Stimulated activated CD8-positive, alpha-beta memory T cell treated with anti-CD3 and anti-CD28 coated beads, Interleukin-15, amount 100 ng/mL, for 48 hours (primary cell): ENCODE results near the gene ITPR3.

Experiments
- DNase-seq, 2 donors: peaks; one replicate each; pipeline ENCODE4 v3.0.0-alpha.2; 2020; ENCODE audit warnings: low read depth in 2 of 2

The ITPR3 gene

GRCh38 chr6:33686981-33687975 is 66.2 kb downstream of the ITPR3 start:
- DNase-seq, result no peak

- DNase-seq, result no peak
Measured at GRCh38 chr6:33688006-33688405, 66.9 kb downstream of the ITPR3 start.

- no peak for DNase-seq
Measured at GRCh38 chr6:33688451-33689147, 67.5 kb downstream of the ITPR3 start.

- no peak for DNase-seq
Measured at GRCh38 chr6:33689148-33689494, 68.0 kb downstream of the ITPR3 start.

- no peak for DNase-seq
Measured at GRCh38 chr6:33689879-33690278, 68.8 kb downstream of the ITPR3 start.

DNA sequence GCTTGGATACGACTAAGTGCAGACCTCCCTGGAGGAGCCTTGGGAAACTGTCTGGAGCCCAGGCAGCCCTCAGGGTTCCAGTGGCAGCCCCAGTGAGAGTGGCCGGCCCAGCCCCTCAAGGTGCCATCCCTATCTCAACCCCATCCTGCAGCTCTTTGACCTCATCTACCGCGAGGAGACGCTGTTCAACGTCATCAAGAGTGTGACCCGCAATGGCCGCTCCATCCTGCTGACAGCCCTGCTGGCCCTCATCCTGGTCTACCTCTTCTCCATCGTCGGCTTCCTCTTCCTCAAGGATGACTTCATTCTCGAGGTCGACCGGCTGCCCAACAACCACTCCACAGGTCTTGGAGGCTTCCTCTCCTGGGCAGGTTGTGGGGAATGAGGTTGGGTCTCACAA is 69.6 kb downstream of the ITPR3 start:
- DNase-seq, result no peak

GRCh38 chr6:33691456-33692077 is 70.4 kb downstream of the ITPR3 start:
- DNase-seq, result no peak

DNA sequence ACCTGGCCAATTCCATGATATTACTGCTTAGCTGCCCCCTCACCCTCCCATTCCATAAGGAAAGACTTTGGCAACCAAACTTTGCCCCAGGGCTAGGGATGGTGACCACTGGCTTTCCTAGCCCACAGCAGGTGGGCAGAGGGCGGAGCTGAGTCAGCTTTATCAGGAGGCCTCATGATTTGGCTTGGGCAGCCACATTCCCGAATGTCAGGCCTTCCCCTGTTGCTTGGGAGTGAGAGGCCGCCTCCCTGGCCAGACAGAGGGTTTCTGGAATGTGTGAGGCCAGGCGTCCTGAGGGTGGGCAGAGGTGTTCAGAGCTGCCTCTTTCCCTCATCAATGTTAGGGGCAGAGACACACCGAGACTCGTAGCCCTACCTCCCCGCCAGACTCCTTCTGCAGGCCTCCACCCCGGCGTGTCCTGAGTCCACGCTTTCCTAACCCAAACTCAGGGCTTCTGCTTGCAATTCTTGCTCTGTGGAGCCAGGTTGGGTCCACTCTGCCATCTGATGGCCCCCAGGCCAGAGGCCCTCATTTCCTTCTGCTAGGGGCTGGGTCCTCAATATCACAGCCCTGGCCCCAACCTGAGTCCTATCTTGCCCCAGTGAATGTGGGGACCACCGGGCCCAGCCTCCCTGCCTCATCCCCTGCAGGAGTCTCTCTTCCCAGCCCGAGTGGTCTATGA is 71.1 kb downstream of the ITPR3 start:
- no peak for DNase-seq

DNA sequence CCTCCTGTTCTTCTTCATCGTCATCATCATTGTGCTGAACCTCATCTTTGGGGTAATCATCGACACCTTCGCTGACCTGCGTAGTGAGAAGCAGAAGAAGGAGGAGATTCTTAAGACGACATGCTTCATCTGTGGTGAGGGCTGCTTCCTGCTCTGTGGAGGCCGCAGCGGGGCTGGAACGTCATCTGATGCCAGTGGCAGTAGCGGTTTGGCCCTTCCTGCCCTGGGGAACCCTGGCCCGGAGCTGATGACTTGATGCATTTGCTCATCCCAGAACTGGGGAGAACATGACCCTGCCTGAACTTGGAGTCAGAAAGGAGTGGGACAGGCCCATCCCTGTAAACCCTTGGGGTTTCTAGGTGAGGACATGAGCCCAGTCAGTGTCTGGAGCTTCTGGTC is 71.6 kb downstream of the ITPR3 start:
- peak; percentile 65 to 68 for DNase-seq

DNA sequence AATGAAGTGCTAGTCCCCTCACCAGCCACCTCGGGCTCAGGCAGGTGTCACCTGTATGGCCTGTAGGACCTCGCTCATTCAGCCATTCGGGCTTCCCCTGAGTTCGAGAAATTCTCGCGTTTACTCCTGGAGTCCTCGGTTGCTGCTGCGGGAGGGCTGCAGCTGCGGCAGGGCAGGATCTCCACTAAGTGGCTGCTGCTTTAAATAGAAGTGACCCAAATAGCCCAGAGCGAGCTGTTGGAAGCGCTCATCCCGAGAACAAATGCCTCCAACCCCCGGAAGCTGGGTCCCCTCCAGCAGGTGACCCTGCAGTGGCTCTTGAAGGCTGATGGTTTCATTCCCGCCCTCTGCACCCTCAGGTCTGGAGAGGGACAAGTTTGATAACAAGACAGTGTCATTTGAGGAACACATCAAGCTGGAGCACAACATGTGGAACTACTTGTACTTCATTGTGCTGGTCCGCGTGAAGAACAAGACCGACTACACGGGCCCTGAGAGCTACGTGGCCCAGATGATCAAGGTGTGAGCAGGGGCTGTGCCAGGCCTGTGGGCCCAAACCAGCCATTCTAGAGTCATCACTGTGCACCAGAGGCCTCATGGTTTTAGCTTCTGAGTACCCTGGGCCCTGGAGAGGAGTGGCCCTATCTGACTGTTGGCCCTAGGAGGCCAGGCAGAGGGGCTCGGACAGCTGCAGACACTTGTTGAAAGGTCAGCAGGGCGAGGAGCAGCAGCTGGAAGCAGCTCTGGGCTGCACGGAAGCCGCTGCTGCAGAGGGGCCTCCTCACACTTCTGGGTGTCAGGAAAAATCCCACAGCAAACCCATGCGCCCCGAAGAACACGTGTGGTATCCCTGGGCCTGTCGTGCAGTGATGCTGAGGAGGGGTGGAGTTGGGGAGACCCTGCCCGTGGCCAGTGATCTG is 72.3 kb downstream of the ITPR3 start:
- DNase-seq, result no peak

DNA sequence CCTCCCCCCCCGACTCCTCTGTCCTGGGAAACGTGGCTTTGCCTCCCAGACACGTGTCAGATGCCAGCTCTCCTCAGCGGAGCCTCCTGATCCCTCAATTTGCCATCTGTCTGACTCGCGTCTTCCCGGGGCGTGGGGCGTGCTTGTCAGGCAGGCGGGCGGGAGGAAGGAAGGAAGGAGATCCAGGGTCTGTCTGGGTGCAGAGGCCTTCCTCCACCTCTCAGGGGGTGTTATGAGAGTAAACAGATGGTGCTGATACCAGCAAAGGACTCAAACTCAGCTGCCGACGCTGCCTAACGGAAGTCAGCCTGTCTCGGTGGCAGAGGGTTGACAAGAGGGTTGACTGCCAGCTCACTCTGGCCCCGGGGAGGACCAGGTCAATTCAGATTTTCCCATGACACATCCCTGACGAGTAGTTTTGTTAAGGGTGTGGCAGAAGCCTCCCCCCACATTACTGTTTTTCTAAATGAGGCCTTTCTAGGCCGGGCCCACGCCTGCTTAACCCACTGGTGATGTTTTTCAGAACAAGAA is 73.3 kb downstream of the ITPR3 start:
- DNase-seq, result peak; percentile 69 to 76

- DNase-seq, result no peak
Measured at GRCh38 chr6:33694977-33695376, 73.9 kb downstream of the ITPR3 start.

DNA sequence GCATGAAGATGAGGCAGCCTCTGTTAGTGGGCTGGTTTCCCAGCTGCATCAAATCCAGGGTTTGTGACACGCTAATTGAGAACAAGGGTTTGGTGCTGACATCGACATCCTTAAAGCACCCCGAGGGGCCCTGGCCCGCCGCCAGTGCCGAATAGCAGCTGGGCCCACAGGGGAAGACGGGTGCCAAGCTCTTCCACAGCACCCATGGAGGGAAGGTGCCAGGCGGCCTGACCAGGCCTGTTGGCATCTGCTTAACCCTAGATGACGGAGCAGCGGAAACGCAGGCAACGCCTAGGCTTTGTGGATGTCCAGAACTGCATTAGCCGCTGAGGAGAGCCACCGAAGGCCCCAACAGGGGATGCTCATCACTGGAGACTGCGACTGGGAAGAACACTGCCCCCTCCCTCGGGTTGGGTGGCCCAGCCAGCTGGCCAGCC is 74.3 kb downstream of the ITPR3 start:
- DNase-seq, result no peak

- DNase-seq, result no peak
Measured at GRCh38 chr6:33696076-33696475, 75.0 kb downstream of the ITPR3 start.

DNA sequence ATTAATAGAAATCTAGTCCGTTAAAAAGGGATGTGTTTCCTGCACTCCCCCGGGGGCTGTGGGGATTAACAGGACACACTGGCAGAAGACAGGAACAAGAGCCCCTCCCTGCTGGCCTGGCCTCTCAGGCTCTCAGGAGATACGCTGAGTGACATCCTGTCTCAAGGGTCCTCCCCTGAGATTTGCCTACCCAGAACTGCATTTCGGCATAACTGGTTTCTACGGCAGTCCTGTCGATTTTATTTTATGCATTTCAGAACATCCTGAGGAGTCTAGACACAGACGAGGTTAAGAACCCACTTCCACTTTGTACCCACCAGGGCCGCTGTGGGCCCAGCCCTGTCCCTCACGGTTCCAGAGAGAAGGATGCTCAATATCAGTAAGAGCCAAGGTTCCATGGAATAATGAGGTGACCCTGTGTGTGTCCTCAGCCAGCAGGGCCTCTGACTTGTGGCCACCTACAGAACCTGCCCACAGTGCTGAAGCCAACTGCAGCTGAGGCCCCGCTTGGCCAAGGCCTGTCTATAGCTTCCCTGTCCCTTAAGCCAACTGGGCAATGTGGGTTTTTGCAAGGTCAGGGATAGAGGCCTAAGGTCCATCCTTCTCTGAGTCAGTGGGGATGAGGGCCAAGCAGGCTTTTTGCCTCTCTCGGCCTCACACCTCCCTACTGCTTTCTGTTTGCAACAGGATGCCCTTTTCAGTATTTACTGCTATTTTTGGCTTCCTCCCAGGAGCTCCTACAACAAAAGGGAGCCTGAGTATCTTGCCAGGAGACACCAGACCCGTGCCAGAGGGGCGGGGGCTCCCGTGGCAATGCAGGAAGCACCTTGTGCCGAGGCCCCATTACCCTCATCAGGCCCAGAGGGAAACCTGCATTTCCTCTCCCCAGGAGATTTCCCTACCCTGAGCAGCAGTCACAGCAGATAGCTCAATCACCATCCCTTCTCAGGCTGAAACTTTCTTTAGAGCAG is 75.7 kb downstream of the ITPR3 start:
- no peak for DNase-seq

DNA sequence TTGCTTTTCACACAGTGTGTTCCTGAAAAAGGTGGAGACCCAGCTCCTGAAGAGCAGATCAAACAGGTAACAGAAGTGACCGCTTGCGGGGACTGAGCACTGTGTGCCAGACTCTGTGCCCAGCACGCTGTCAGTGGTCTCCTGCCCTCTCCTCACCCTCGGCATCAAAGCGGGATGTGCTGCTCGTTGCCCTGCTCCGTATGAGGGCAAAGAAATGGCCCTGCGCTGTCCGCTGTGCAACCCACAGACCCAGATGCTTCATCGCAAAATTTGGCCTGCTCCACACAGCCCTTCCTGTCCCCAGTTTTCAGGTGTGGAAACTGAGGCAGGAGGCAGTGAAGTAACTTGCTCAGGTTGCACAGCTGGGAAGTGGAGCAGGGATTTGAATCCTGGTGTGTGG is 76.7 kb downstream of the ITPR3 start:
- DNase-seq, result no peak

DNA sequence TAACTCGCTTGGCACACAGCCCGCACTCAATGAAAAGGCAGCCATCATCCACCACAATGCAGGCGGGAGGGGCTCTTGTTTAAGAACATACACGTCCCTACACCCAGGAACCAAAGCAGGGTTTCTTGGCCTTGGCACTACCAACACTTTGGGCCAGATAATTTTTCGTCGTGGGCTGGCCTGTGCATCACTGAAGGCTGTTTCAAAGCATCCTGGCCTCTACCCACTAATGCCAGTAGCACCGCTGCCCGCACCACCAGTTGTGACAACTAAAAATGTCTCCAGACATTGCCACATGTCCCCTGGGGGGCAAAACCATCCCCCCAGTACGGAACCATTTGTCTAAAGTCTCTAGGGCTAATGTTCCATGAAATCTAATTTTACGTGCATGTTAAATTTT is 77.4 kb downstream of the ITPR3 start:
- DNase-seq, result no peak

DNA sequence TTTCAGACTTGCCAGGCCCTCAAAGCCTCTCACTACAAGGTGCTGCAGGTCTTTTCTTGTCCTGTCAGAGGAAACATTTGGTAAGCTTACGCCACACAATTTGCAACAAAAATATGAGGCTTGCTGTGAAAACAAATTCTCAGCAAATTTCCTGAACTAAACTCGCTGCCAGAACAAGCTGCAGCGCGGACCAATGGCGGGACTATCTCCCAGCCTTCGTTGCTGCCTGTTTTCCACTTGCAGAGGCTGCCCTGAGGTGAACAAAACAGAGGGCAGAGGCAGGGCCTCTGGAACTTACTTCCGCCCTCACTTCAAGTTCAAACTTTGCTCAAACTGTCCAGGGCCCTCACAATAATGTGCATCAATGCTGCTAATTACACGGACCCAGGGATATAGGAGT is 78.0 kb downstream of the ITPR3 start:
- DNase-seq, result no peak

DNA sequence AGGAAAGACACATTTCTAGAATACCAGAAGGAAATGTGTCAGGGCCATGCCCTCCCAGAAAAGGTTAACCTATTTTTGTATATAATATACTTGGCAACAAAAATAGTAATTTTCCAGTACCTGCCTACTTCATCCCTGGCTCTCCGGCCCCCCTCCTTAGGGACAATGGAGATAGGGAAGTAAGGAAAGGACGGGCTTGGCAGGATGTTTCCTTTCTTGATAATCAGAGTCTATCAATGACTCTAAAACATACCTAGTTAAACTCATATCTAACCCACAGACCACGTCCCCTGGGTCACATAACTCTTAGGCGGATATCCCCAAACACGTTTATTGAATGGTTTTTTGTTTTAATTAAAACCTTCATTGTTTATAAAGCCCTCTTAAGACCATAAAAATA is 78.6 kb downstream of the ITPR3 start:
- DNase-seq, result no peak
